ENCODE data around the gene JPH4.
"Not testable (repeated sequence)": the region's sequence is repeated elsewhere in the genome, so short reads cannot be mapped to it uniquely, and the experiment has no call there.

The JPH4 gene

GRCh38 chr14:23578560-23579310 is at the start of gene JPH4:
Gene JPH4, minus strand, starts transcription at chr14:23578790. Its CDS starts 1,337 bp downstream, at chr14:23577453.
- DNase-seq = no peak

GRCh38 chr14:23627961-23628360 is 49.4 kb upstream of the JPH4 start:
- no peak for DNase-seq

- no peak for DNase-seq
These were observed 48.4 kb upstream of the JPH4 start for GRCh38 chr14:23626946-23627345.

GRCh38 chr14:23624830-23625404 is 46.3 kb upstream of the JPH4 start:
- DNase-seq = no peak

- no peak for DNase-seq
These were observed 45.4 kb upstream of the JPH4 start for GRCh38 chr14:23623962-23624361.

GRCh38 chr14:23622990-23623389 is 44.4 kb upstream of the JPH4 start:
- no peak for DNase-seq

GRCh38 chr14:23621932-23622730 is 43.5 kb upstream of the JPH4 start:
- DNase-seq = no peak

GRCh38 chr14:23621204-23621931 is 42.8 kb upstream of the JPH4 start:
- DNase-seq = no peak

GRCh38 chr14:23620177-23620702 is 41.6 kb upstream of the JPH4 start:
- DNase-seq = no peak

- DNase-seq = no peak
These were observed 39.9 kb upstream of the JPH4 start for GRCh38 chr14:23618415-23618988.

- DNase-seq = no peak
These were observed 38.9 kb upstream of the JPH4 start for GRCh38 chr14:23617539-23617938.

- no peak for DNase-seq
These were observed 37.3 kb upstream of the JPH4 start for GRCh38 chr14:23615856-23616255.

GRCh38 chr14:23614395-23614828 is 35.8 kb upstream of the JPH4 start:
- no peak for DNase-seq

GRCh38 chr14:23613242-23614070 is 34.9 kb upstream of the JPH4 start:
- DNase-seq = no peak

GRCh38 chr14:23612802-23613201 is 34.2 kb upstream of the JPH4 start:
- no peak for DNase-seq

GRCh38 chr14:23612354-23612732 is 33.8 kb upstream of the JPH4 start:
- no peak for DNase-seq

- no peak for DNase-seq
These were observed 32.3 kb upstream of the JPH4 start for GRCh38 chr14:23610815-23611289.

- DNase-seq = no peak
These were observed 31.7 kb upstream of the JPH4 start for GRCh38 chr14:23610090-23610814.

GRCh38 chr14:23609411-23610089 is 31.0 kb upstream of the JPH4 start:
- DNase-seq = not testable (repeated sequence)

GRCh38 chr14:23609001-23609400 is 30.4 kb upstream of the JPH4 start:
- no peak for DNase-seq
